Cardiac septum (tissue), 1 donor: ENCODE results near the gene DGCR8. TPM values are rescaled to one million over a fixed set of nuclear protein-coding genes. Genes with fewer than 3 reads are reported as not detected.
"Not testable (repeated sequence)": the region's sequence is repeated elsewhere in the genome, so short reads cannot be mapped to it uniquely, and the experiment has no call there.

ENCODE experiments used
- DNase-seq: peaks from one replicate; pipeline ENCODE4 v3.0.0-alpha.2; 2020; ENCODE audit warnings: low spot score
- intact Hi-C: fragments of 100-400 bp; cut with DNase I; formaldehyde crosslinking; loops from one replicate; pipeline ENCODE4 v1.14.0; 2022
- microRNA-seq: library from miRNA; unstranded; fragments of <30 nt; microRNA quantifications from one replicate; pipeline ENCODE4 v1.2.0, GENCODE V29; 2020
- total RNA-seq: library from RNA; stranded (reverse); fragmentation: NEBNext Ultra II Directional; extraction: Animal tissue kit (Norgen Biotek cat#: 25700); gene quantifications from one replicate; pipeline ENCODE4 v1.2.1, GENCODE V29; 2021
- donor health status: DM: no; HTN: no; CAD: no.

DGCR8 gene
- total RNA-seq, 1 donor from 2014 or later = 19.1 TPM

GRCh38 chr22:20157430-20158183 is 77.6 kb downstream of the DGCR8 start:
- intact Hi-C loops = loop anchor here (1.0 kb wide), 2 partner anchors 110 to 128 kb away; no protein-coding TSS in a partner anchor
- no peak for DNase-seq

DNA sequence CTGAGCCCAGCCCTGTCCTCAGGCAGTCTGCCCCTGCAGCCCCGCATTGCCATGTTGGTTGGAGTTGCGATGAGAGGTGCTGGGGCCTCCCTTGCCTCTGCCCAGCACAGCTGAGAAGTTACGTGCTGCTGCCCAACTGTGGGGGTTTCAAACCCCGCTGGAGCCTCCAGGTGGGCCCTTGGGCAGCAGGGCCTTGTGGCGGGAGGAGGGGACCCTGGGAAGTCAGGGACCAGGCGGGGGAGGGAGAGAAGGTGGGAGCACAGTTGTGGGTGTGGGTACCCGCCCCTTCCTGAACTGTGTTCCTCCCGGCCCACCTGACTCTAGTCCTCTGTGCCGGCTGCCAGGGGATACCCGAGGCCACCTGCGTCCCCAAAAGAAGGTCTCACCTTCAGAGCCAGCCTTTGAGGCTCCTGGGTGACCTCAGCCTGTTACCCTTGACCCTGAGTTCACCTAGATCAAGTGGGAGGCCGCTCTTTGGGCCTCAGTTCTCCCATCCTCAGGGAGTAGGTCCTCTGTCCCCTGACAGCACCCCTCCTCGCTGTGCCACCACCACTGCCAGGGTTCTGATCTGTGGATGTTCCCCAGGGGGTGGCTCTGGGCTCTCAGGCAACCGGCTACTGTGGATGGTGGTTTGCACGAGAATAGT is 78.5 kb downstream of the DGCR8 start:
- DNase-seq = no peak
- intact Hi-C loops = no loop called here

DNA sequence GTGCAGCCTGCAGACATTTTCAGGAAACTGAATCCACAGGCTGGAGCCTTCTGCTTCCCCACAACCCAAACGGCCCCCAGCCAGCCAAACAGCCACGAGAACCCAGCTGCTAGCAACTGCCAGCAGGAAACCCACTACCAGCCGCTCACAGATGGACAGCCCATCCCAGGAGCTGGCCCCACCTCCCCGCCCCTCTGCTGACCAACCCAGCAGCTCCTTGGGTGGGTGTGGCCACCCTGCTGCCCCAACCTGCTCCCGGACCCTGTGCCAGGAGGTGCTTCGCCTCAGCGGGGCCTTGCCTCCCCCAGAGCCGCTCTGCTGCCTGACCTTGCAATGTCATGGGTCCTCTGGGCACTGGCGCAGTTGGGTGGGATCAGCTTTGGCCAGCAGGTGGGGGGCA is 79.0 kb downstream of the DGCR8 start:
- no peak for DNase-seq
- intact Hi-C loops = no loop called here

- intact Hi-C loops, DNase-seq: not testable (repeated sequence)
Measured at GRCh38 chr22:20159531-20159930, 79.5 kb downstream of the DGCR8 start.

- intact Hi-C loops = no loop called here
- no peak for DNase-seq
Measured at GRCh38 chr22:20160041-20160440, 80.0 kb downstream of the DGCR8 start.

Small RNA genes within 50 kb of the gene (microRNA-seq; reads per million reads assigned to microRNA genes)
- gene MIR185 (1,078 reads per million, percentile 84 among the genes with 10 or more reads in this experiment), gene MIR6816 (not detected)

Other genes starting within 250 kb of the DGCR8 start
- gene GNB1L, start 225.4 kb upstream of the DGCR8 start, total RNA-seq = 2.0 TPM
- 6.3 TPM for gene RTL10, start 225.4 kb upstream of the DGCR8 start, total RNA-seq
- gene COMT, start 138.5 kb upstream of the DGCR8 start, total RNA-seq = 97.1 TPM
- gene TXNRD2, start 138.4 kb upstream of the DGCR8 start, total RNA-seq = 33.3 TPM
- 46.8 TPM for gene ARVCF, start 63.4 kb upstream of the DGCR8 start, total RNA-seq
- gene TANGO2, start 59.1 kb upstream of the DGCR8 start, total RNA-seq = 84.5 TPM
- gene RANBP1, start 35.9 kb downstream of the DGCR8 start, total RNA-seq = 45.9 TPM
- 24.0 TPM for gene TRMT2A, start 37.0 kb downstream of the DGCR8 start, total RNA-seq
- 43.4 TPM for gene ZDHHC8, start 51.6 kb downstream of the DGCR8 start, total RNA-seq
- gene CCDC188, start 70.8 kb downstream of the DGCR8 start, total RNA-seq = 0.67 TPM
- 1.0 TPM for gene RTN4R, start 188.1 kb downstream of the DGCR8 start, total RNA-seq
- gene DGCR6L, start 239.8 kb downstream of the DGCR8 start, total RNA-seq = 45.5 TPM